ENCODE results near the gene RAB11FIP4.

Gene RAB11FIP4

DNA sequence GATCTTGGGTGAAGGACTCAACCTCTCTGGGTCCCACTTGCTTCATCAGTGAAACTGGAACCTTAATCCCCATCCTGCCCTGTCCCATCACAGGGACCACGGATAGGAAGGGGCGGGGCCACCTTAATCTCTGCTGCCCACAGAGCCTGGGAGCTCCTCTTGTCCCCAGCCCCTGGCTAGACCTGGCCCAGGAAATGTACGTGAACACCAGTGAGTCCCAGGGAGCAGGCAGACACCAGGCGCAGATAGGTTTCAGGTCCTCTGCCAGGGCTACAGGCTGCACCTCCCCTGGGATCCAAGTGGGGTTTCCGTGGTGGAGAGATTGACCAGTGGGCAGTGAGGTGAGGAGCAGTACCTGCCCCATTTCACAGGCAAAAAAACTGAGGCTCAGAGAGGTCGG is 21.0 kb downstream of the RAB11FIP4 start:
- no peak for DNase-seq

DNA sequence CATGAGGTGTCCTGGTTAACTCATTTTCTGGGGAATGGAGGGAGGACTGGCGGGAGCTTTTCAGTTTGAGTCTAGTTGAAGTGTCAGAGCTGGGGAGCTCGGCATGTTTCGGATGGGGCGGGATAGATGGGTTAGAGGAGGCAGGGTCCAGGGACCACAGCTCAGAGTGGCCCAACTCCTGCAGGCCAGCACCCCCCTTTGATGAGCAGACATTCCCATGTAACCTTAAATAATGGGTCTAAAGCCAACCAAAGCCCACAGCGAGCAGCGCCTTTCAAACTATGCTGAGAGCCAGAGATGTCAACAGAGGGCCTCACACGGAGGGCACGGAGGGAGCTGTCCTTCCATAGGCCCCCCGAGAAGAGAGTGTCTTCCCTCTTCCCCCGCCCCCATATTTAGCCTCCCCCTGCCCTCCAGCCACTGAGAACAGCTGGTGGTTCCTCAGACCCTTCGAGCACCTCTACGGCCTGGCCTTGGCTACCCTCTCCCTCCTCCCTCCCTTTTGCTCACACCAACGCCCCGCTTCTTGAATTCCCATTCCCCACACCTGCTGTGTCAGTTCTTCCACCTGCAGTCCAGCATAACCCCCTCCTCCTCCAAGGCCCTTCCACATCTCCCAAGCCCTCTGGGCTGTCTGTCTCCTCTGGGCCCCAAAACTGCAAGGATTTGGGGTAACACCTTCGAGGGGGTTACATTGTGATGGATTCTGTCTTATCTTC is 21.8 kb downstream of the RAB11FIP4 start:
- no peak for DNase-seq

DNA sequence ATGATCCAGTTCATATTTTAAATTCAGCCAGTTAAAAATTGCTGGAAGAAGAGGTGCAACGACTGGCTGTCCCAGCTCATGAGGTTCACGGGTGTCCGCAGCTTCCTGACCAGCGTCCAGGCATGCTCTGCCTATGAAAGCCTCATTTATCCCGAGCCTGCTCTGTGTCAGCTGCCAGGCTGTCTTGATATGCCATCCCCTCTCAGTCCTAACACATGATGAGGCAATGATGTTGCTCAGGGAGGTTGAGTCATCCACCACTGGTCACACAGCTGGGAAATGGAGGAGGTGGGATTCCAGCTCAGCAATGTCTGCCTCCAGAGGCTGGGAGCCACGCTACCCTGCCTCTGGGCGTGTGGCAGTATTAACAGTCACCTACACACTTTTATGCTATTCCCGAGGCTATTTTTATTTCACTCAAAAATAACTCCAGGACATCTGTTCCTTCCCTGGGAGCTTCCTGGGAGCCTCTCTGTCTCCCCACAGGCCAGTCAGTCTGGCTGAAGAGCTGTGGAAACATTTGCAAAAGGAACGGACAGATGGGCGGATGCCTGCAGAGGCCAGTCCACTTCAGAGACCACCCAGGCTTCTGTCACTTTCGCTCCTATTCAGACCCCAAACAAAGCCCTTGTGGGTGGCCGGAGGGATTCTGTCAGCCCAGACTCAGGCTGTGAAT is 22.5 kb downstream of the RAB11FIP4 start:
- no peak for DNase-seq

DNA sequence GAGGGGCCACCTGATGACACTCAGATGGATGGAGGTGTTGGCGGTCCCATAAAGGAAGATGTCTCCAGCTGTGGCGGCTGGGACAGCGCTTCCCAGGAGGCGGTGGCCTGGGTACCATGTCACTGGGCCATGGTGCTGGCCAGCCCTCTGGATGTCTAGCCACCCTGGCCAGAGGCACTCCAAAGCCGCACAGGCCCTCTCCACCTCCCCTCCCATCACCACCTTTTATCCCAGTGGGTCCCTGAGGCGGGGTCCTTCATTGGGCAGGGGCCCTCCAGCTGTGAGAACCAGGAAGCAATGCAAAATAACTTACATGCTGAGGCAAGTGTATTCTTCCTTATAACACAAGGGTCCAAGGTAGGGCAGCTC is 23.1 kb downstream of the RAB11FIP4 start:
- DNase-seq: no peak

DNA sequence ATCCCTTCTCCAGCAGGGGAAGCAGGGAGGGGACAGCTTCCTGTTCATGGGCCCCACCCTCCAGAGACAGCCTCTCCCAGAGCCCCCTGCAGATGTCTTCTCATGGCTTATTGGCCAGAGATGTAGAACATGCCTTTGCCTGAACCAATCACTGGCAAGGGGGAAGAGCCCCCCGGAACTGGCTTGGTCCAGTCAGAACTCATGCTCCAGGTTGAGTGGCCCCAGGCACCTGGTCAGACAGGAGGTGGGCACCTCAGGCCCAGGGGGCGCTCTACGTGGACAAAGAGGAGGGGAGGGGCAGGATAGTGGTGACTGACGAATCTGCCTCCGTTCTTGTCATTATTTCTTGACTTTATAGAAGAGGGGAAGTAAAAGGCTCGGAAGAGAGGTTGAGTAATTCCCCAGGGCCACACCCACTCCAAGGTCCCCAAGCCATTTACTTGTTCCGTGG is 23.6 kb downstream of the RAB11FIP4 start:
- no peak for DNase-seq

DNA sequence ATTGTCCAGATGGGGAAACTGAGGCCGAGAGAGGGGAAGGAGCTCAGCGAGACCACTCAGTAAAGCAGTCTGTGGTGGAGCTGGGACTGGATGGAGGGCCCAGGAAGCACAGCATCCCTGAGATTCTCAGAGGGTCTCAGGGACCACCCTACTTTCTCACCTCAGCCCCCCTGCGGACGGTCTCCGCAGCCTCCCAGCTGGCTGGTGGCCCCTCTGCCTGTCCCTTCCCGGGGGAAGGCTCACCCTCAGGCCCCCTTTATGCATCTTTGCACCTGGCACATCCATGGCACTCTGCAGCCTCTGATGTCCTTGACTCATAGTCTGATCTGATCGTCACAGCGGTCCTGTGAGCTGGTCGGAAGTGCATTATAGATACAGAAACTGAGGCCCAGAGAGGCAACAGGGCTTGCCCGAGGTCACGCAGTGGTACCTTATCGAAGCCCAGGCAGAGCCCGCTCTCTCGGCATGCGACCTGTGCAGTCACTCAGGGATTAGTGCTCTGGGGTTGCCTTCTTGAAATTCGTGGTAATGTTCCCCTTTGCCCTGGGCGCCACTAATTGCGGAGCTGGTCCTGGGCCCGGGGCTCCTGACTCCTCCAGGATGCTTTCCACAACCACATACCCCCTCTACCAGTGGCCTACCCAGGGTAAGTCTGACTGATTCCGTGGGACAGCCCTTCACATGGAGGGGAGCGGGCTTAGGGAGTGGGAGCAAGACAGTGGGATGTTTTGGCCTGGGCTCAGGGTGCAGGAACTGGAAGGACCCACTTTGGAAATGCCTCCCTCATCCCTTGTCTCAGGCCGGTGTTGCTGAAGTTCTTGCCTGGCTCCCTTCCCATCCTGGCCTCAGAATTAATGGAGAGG is 24.4 kb downstream of the RAB11FIP4 start:
- DNase-seq: no peak

DNA sequence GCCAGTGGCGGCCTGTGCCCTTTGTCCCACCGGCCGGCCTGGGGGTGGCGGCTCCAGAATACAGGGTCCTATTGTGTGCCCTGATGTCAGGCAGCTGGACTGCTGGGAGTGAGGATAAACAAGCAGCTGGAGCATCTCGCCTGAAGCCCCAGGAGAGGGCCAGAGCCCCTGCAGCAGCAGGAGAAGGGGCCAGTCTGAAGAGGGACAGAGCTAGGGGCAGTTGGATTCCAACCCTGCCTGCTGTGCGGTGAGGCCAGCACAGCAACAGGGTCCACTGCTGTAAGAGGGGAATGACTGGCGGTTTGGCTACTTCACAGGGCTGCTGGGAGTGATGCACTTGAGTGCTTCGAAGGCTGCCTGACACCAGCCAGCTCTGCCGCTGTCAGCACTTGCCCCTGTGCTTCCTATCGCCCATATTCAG is 25.0 kb downstream of the RAB11FIP4 start:
- DNase-seq: no peak

DNA sequence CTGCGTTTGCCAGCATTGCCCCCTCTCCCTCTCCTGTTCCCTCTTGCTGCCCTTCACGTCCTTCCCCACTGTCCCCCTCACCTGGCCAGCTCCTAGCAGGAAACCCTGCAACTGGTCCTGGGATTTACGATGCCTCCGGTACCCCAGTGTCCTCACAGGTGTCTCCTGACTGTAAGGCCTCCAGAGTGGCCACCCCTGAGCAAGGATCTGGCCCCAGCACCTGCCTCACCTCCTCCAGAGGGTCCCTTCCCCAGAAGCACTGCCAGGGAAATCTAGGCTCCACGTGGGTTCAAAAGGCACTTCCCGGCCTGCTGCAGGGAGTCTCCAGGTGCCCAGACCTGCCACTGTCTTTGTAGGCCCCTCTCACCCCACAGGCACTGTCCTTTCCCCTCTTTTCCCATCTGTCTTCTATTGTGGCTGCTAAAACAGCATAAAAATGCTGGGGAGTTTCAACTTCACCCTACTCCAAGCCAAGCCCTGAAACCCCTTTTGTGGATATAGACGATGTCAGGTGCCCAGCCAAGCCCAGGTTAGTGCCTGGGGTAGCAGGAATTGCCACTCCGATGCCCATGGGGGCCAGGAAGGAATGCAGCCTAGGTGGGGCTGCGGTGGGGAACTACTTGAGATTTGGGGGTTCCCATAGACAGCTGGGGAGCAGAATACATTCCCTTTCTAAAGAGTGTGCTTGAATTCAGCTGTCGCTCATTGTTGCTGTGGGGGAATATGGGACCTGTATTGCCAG is 25.7 kb downstream of the RAB11FIP4 start:
- no peak for DNase-seq

DNA sequence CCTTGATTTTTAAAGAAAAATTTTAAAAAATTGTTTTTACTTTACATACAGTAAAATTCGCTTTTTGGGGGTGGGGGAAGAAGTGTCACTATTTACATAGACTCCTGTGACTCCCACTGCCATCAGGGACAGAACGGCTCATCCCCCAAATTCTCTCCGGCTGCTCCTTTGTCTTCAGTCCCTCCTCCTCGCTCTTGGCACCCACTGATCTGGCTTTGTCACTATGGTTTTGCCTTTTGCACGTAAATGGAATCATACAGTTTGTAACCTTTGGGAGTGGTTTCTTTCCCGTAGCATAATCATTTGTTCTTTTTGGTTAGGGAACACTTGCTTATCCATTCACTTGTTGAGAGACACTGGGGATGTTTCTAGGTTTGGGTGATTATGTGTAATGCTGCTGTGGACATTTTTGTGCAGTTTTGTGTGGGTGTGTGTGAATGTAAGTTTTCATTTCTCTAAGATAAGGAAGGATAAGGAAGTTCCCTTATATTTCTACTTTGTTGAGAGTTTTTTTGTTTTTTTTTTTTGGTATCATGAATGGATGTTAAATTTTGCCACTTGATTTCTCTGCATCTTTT is 27.4 kb downstream of the RAB11FIP4 start:
- DNase-seq: no peak

DNA sequence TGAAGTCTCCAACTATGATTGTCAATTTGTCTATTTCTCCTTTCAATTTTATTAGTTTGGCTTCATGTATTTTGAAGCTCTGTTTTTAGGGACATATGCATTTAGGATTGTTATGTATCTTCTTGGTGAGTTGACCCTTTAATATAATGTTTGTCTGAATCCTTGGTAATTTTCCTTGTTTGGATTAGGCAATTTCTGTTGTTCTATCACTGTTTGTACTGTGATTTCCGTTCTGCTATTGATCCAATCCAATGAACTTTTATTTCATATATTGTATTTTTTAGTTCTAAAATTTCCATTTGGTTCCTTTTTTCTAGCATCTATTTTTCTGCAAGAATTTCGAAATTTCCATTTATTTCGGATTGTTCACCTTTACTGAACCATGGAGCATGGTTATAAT is 31.0 kb downstream of the RAB11FIP4 start:
- no peak for DNase-seq

DNA sequence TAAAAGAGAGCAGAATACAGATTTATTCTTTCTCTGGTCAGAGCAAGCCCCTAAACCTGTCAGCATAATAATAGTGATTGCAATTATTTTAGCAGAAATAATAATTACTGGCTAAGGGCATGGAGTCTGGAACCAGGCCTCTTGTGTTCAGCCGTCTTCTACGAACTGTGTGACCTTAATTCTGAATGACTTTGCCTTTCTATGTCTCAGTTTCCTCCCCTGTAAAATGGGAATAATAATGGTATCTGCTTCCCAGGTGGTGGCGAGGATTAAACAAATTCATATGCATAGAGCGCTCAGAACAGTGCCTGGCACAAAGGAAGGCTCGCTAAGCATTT is 33.4 kb downstream of the RAB11FIP4 start:
- DNase-seq: no peak

DNA sequence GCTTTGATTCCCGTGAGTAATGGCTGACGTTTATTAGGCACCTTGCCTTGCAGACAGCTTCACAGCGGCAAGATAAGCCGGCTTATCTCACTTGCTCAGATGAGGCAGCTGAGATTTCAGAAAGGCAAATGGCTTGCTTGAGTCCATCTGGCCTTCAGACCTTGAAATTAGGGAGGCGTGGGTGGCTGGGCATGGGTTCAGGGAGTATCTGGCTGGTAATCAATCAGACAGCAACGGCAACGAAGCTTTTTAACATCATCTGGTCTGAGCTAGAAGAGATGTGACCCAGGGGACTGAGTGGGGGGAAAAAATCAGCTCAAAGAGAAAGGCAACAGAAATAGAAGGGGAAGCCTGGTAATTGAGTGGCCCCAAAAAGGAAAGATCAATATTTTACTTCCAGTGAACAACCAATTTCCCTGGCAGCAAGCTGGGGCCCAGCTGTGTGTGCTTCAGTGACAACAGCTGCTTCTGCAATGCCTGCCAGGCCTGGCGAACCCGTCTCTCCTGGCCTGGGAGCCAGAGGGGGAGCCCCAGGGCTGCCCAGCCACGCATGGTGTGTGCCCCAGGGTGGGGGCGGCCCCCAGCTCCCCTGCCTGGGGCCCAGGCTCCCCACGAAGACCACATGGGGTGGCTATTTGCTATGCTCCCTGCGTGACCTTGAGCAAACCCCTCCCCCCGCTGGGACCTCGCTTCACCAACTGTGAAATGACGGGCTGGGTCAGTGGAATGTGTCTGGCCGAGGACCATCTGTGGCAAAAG is 34.0 kb downstream of the RAB11FIP4 start:
- DNase-seq: no peak

DNA sequence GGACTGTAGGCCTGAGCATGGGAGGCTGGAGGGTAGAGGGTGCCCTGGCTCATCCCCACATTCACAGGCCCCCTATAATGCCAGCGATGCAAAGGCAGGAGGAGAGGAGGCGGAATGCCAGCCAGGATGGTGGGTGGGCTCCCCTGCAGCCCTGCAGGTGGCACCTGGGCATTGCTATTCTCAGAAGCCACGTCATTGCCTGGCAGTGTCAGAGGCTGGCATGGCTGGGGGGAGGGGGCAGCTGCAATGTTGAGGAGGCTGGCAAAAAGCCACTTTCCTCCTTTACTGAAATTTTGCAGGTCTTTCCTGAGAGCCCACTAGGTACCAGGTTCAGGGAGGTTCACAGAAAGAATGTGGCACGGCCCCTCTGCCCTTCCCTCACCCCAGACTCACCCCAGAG is 36.2 kb downstream of the RAB11FIP4 start:
- DNase-seq: no peak

DNA sequence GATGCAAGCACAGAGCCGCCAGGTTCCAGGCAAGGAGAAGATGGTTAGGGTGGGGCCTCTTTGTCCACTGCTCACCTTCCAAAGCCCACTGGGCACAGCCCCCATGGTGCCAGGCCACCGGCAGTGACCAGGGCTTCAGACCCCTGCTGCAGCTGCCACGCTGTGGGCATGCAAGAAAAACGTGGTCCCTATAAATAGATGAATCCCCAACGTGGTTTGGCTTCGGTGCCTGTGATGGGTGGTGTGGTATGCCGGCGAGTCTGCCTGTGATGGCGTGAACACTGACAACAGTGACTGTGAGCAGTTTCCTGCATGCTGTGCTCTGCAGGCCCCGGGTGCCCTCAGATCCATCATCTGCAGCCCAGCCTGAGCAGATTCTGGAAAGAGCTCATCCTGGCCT is 36.6 kb downstream of the RAB11FIP4 start:
- DNase-seq: no peak

DNA sequence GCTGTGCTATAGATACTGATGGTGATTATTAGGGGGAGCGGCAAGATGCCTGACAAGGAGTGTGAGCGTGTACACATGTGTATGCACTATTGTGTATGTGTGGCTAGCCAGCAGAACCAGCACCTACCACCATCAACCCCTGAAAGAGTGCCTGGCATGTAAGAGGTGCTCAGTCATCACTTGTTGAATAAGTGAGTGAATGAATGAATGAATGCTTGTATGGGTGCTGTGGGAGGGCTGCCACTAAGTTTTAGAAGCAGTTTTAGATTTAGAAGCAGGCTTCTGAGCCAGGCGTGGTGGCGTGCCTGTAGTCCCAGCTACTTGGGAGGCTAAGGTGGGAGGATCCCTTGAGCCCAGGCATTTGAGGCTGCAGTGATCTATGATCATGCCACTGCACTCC is 37.0 kb downstream of the RAB11FIP4 start:
- DNase-seq: no peak

DNA sequence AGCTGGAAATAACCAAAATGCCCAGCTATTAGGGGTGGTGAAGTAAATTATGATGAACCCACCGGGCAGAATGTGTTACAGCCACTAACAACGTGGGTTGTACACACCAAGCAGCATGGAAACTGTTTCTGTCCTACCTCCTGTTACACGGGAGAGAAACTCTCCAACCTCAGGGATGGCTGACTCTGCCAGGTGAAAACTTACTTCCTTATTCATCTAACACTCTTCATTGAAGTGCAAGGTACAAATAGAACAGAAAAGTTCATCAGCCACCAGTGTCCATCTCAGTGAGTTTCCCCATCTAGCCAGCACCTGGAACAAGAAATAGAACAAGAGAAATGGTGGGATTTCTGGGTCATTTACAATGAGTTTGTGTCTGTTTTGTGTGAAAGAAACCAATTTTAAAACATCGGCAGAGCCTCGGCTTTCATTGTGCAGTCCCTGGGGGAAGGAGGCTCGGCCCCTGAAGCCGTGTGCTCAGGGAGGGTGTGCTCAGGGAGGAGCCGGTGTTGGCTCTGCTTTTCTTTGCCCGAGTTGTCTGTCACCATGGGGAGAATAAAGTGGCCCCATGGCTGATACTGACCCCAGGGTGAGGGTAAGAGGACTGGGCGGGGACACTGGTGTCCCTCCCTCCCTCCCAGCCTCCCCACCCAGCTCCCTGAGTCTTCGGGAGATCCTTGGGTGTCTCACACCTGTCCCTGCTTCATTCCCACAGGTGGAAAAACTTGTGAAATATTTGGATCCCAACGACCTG is 39.8 kb downstream of the RAB11FIP4 start:
- DNase-seq: no peak

DNA sequence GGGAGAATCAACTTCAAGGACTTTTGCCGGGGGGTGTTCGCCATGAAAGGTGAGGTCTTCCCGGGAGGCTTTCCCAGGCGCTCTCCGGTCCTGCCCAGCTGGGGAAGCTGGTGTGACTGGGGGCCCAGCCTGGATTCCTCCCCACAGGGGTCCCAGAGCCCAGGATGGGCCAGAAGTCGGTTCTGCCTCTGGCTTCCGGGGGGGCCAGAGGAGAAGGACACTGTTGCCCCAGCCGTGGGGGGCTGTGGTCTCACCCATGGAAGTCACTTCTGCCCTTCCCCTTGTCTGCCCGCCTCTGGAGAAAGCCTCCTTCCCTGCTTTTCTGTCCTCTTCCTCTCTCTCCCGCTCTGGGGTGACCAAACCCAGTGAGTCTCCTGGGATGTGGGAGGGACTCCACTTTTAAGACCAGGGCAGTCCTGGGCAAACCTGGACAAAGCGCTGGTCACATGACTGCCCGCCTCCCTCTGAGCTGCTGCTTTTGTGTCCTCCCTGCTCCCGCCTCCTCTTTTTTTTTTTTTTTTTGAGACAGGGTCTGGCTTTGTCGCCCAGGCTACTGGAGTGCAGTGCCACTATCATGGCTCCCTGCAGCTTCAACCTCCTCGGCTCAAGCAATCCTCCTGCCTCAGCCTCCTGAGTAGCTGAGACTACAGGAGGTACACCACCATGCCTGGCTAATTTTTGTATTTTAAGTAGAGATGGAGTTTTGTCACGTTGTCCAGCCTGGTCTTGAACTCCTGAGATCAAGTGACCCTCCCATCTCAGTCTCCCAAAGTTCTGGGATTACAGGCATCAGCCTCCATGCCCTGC is 40.6 kb downstream of the RAB11FIP4 start:
- no peak for DNase-seq

DNA sequence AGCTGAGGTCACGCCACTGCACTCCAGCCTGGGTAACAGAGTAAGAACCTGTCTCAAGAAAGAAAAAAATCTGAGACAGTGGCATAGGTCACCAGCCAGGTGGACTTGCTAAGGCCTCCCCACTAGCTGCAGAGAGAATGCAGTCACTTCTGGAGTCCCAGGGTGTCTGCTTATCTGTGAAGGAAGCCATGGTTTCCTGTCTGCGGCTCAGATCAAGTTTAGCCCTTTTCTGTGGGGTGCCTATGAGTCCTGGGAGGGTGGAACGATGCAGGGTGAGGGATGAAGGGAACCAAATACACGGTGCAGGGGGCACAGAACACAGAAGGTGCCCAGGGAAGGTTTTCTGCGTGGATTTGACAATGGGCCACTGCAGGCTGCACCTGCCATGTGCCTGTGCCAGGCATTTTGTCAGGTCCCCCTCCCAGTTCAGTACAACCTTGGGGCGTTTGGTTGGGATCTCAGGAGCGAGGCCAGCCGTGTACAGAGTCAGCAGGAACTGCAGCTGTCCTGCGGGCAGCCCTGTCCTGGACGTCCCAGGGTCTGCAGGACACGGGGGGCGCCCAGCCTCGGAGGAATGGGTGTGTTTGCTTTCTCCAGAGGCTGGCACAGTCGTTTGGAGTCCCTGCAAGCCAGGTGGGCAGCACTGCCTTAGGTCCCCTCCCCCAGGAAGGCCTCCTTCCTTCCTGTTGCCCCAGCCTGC is 41.8 kb downstream of the RAB11FIP4 start:
- DNase-seq: peak in 2 of 4 experiments; percentile 5 to 8

Data from activated naive CD4-positive, alpha-beta T cell (primary cell).